DND-41 (cell line): Measurements from ENCODE around the gene MICAL2.

ENCODE experiments used
- ATAC-seq: fragments of 200-7000 bp; cut with Tn5 transposase; 3 replicates; pipeline ENCODE4 v1.9.1; 2021; ENCODE audit warnings: low read depth; ENCODE audit not compliant: insufficient read depth
- DNase-seq: peaks from one replicate; pipeline ENCODE4 v3.0.0-alpha.2; 2020
- H2AFZ ChIP-seq: 2 replicates; pipeline ENCODE4 v1.6.0; 2012; ENCODE audit warnings: low read depth, low read length
- H3K27ac ChIP-seq: 2 replicates; pipeline ENCODE4 v1.5.1; 2012; ENCODE audit warnings: low read length, inconsistent platforms
- H3K27me3 ChIP-seq: fragments of 200-600 bp; sonication (generic); 2 replicates; pipeline ENCODE4 v1.6.0; 2012; ENCODE audit warnings: low read length, mild to moderate bottlenecking, inconsistent platforms; ENCODE audit not compliant: insufficient read depth, poor library complexity
- H3K36me3 ChIP-seq: 2 replicates; pipeline ENCODE4 v1.5.1; 2012; ENCODE audit warnings: low read length, inconsistent platforms; ENCODE audit not compliant: insufficient read depth
- H3K4me1 ChIP-seq: 2 replicates; pipeline ENCODE4 v1.5.1; 2012; ENCODE audit warnings: mild to moderate bottlenecking, low read length; ENCODE audit not compliant: insufficient read depth
- H3K4me2 ChIP-seq: 2 replicates; pipeline ENCODE4 v1.6.0; 2012; ENCODE audit warnings: mild to moderate bottlenecking, moderate library complexity, low read length, inconsistent platforms; ENCODE audit not compliant: insufficient read depth
- H3K4me3 ChIP-seq, 2 experiments: fragments of 200-600 bp in 1 of 2; shearing (Covaris generic) in 1 of 2; 2 replicates each; pipeline ENCODE4 v1.5.1; 2012 to 2016; ENCODE audit warnings: inconsistent platforms in 2 of 2, low read length in 2 of 2, mild to moderate bottlenecking in 2 of 2, low read depth in 1 of 2, moderate library complexity in 1 of 2
- H3K79me2 ChIP-seq: 2 replicates; pipeline ENCODE4 v1.6.0; 2012; ENCODE audit warnings: low read length, inconsistent platforms; ENCODE audit not compliant: insufficient read depth
- H3K9ac ChIP-seq: 2 replicates; pipeline ENCODE4 v1.6.0; 2012; ENCODE audit warnings: low read depth, mild to moderate bottlenecking, inconsistent platforms, low read length, moderate library complexity
- H3K9me3 ChIP-seq: 2 replicates; pipeline ENCODE4 v1.5.1; 2012; ENCODE audit warnings: low read length, moderate library complexity, mild to moderate bottlenecking, inconsistent platforms; ENCODE audit not compliant: insufficient read depth, severe bottlenecking
- H4K20me1 ChIP-seq: 2 replicates; pipeline ENCODE4 v1.6.0; 2012; ENCODE audit warnings: low read length; ENCODE audit not compliant: insufficient read depth
- CTCF ChIP-seq: IDR thresholded peaks from 2 replicates; pipeline ENCODE4 v1.5.1; 2012; ENCODE audit warnings: borderline replicate concordance, low read length, moderate library complexity, mild to moderate bottlenecking; ENCODE audit not compliant: poor library complexity, severe bottlenecking; ENCODE audit errors: extremely low read depth
- EZH2 ChIP-seq: IDR thresholded peaks from 3 replicates; pipeline ENCODE4 v1.6.1; 2012; ENCODE audit warnings: borderline replicate concordance, low read depth, mild to moderate bottlenecking, moderate library complexity, low read length, inconsistent platforms; ENCODE audit not compliant: severe bottlenecking

MICAL2 gene

GRCh38 chr11:12202661-12203310, 92.4 kb downstream of the MICAL2 start:
- Histone ChIP-seq H2AFZ (no peak overlapping the region), H3K79me2 (no peaks in the 10 kb centered on the region), H3K4me1 (peaks cover 10% of the 10 kb centered on the region), H3K36me3 (no peaks in the 10 kb centered on the region), H3K4me2 (no peak overlapping the region), H4K20me1 (no peaks in the 10 kb centered on the region), H3K27ac (no peak overlapping the region), H3K4me3 (no peak overlapping the region), H3K27me3 (no peaks in the 10 kb centered on the region), H3K9me3 (no peaks in the 10 kb centered on the region), H3K9ac (no peak overlapping the region)
- no peak for ATAC-seq
- TF ChIP-seq EZH2: no peak
- DNase-seq: no peak

GRCh38 chr11:12204506-12204905, 94.1 kb downstream of the MICAL2 start:
- H3K9ac ChIP-seq: no peak overlapping the region
- DNase-seq: no peak
- no peak for ATAC-seq
- TF ChIP-seq EZH2 (no peak), CTCF (no peak)
- no peaks in the 10 kb centered on the region for H3K79me2 ChIP-seq
- H3K4me1 ChIP-seq: no peaks in the 10 kb centered on the region
- H4K20me1 ChIP-seq: no peaks in the 10 kb centered on the region
- no peak overlapping the region for H3K4me2 ChIP-seq
- H3K27ac ChIP-seq: no peak overlapping the region
- H3K9me3 ChIP-seq: no peaks in the 10 kb centered on the region
- no peak overlapping the region for H3K4me3 ChIP-seq
- H2AFZ ChIP-seq: no peak overlapping the region
- H3K27me3 ChIP-seq: no peaks in the 10 kb centered on the region
- H3K36me3 ChIP-seq: no peaks in the 10 kb centered on the region

- no peak overlapping the region for H3K4me2 ChIP-seq
- TF ChIP-seq CTCF (no peak), EZH2 (no peak)
- H3K4me3 ChIP-seq: no peak overlapping the region
- no peaks in the 10 kb centered on the region for H3K79me2 ChIP-seq
- H3K9ac ChIP-seq: no peak overlapping the region
- no peaks in the 10 kb centered on the region for H4K20me1 ChIP-seq
- no peaks in the 10 kb centered on the region for H3K36me3 ChIP-seq
- H3K9me3 ChIP-seq: no peaks in the 10 kb centered on the region
- H2AFZ ChIP-seq: no peak overlapping the region
- ATAC-seq (no peak), DNase-seq (no peak)
- H3K4me1 ChIP-seq: no peaks in the 10 kb centered on the region
- H3K27ac ChIP-seq: no peak overlapping the region
- no peaks in the 10 kb centered on the region for H3K27me3 ChIP-seq
Measured at GRCh38 chr11:12205330-12205729, 94.9 kb downstream of the MICAL2 start.

GRCh38 chr11:12206529-12206928, 96.1 kb downstream of the MICAL2 start:
- Histone ChIP-seq H3K9ac (no peak overlapping the region), H3K27ac (no peak overlapping the region), H3K27me3 (no peaks in the 10 kb centered on the region), H3K4me1 (no peaks in the 10 kb centered on the region), H3K9me3 (no peaks in the 10 kb centered on the region), H4K20me1 (no peaks in the 10 kb centered on the region), H2AFZ (no peak overlapping the region), H3K4me3 (no peak overlapping the region), H3K79me2 (no peaks in the 10 kb centered on the region), H3K4me2 (no peak overlapping the region), H3K36me3 (no peaks in the 10 kb centered on the region)
- TF ChIP-seq EZH2 (no peak), CTCF (no peak)
- ATAC-seq (no peak), DNase-seq (no peak)
